OCI-LY1 (cell line): ENCODE data around the gene DTNB.

ENCODE experiments used
- H2AFZ ChIP-seq: fragments of 200-600 bp; sonication (generic), shearing (Covaris generic); 2 replicates; pipeline ENCODE4 v1.6.0; 2014; ENCODE audit warnings: antibody characterized with exemption, mild to moderate bottlenecking, low read length
- H3F3A ChIP-seq: fragments of 200-600 bp; sonication (generic), shearing (Covaris generic); 2 replicates; pipeline ENCODE4 v1.6.0; 2014; ENCODE audit warnings: mild to moderate bottlenecking, antibody characterized with exemption, low read length, moderate library complexity; ENCODE audit not compliant: insufficient read depth
- H3K27ac ChIP-seq: fragments of 200-600 bp; sonication (generic); 2 replicates; pipeline ENCODE4 v1.5.1; 2014; ENCODE audit warnings: low read length, mixed run types, mild to moderate bottlenecking, low read depth; ENCODE audit not compliant: poor library complexity, severe bottlenecking
- H3K27me3 ChIP-seq: fragments of 200-600 bp; sonication (generic); 2 replicates; pipeline ENCODE4 v1.6.0; 2014; ENCODE audit warnings: antibody characterized with exemption, mild to moderate bottlenecking, low read length, moderate library complexity; ENCODE audit not compliant: insufficient read depth
- H3K36me3 ChIP-seq: fragments of 200-600 bp; sonication (generic); 2 replicates; pipeline ENCODE4 v1.6.1; 2014; ENCODE audit warnings: mild to moderate bottlenecking, antibody characterized with exemption, low read length, moderate library complexity, mixed read lengths; ENCODE audit not compliant: insufficient read depth
- H3K4me1 ChIP-seq: fragments of 200-600 bp; sonication (generic); 2 replicates; pipeline ENCODE4 v1.5.1; 2014; ENCODE audit warnings: mild to moderate bottlenecking, low read length, moderate library complexity; ENCODE audit not compliant: insufficient read depth, severe bottlenecking
- H3K4me2 ChIP-seq: fragments of 200-600 bp; sonication (generic), shearing (Covaris generic); 2 replicates; pipeline ENCODE4 v1.6.1; 2014; ENCODE audit warnings: low read length
- H3K4me3 ChIP-seq: fragments of 200-600 bp; sonication (generic); 2 replicates; pipeline ENCODE4 v1.5.1; 2014; ENCODE audit warnings: low read length, low read depth, mild to moderate bottlenecking, mixed read lengths; ENCODE audit not compliant: poor library complexity, severe bottlenecking
- H3K79me2 ChIP-seq: fragments of 200-600 bp; shearing (Covaris generic); 2 replicates; pipeline ENCODE4 v1.6.1; 2016; ENCODE audit warnings: mixed run types, low read length, mixed read lengths; ENCODE audit not compliant: insufficient read depth
- H3K9ac ChIP-seq: fragments of 200-600 bp; sonication (generic), shearing (Covaris generic); 2 replicates; pipeline ENCODE4 v1.6.1; 2014; ENCODE audit warnings: mild to moderate bottlenecking, low read length, mixed read lengths
- H3K9me2 ChIP-seq: fragments of 200-600 bp; sonication (generic), shearing (Covaris generic); 2 replicates; pipeline ENCODE4 v1.6.1; 2014; ENCODE audit warnings: low read depth, mild to moderate bottlenecking, low read length, mixed read lengths
- H3K9me3 ChIP-seq: fragments of 200-600 bp; shearing (Covaris generic); 2 replicates; pipeline ENCODE4 v1.6.1; 2014; ENCODE audit warnings: low read length, mixed read lengths
- H4K20me1 ChIP-seq: fragments of 200-600 bp; sonication (generic), shearing (Covaris generic); 2 replicates; pipeline ENCODE4 v1.6.0; 2016; ENCODE audit warnings: mild to moderate bottlenecking, low read length; ENCODE audit not compliant: insufficient read depth
- EZH2 ChIP-seq: fragments of 200-600 bp; sonication (generic), shearing (Covaris generic); IDR thresholded peaks from 2 replicates; pipeline ENCODE4 v1.8.0; 2017; ENCODE audit warnings: borderline replicate concordance, mixed run types, mild to moderate bottlenecking, antibody characterized with exemption, low read length, moderate library complexity, mixed read lengths
- TF ChIP-seq, protein P1 (sequence below): fragments of 200-600 bp; sonication (generic), shearing (Covaris generic); IDR thresholded peaks from 2 replicates; pipeline ENCODE4 v1.5.1; 2017; ENCODE audit warnings: mild to moderate bottlenecking, antibody characterized with exemption, low read length, moderate library complexity, mixed read lengths

Gene DTNB

DNA sequence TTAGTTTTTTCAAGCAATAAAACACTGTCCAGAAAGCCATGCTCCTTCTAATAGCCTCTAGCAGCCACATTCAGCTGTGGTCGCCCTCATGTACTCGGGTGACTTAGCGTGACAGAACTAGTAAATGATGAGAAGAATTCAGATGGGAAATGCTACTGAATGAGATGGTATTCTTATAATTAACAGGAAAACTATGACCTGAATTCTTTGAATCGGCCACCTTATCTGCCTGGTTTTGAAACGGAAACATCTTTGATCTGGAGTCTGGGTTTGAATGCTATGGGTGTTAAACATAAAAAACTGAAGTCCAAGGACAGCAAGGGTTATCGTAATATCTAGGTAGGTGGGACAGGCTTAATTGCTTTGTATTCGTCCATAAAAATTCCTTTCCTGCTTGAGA lies 192.8 kb downstream of the DTNB start:
- Histone ChIP-seq H3K4me2 (no peak overlapping the region), H3K9ac (no peak overlapping the region), H3K36me3 (no peaks in the 10 kb centered on the region), H4K20me1 (no peaks in the 10 kb centered on the region), H3K9me2 (no peaks in the 10 kb centered on the region), H3K9me3 (peaks cover 3% of the 10 kb centered on the region; the same call in 1 of the 2 replicates), H3F3A (no peaks in the 10 kb centered on the region), H2AFZ (no peak overlapping the region), H3K4me3 (no peak overlapping the region), H3K79me2 (no peaks in the 10 kb centered on the region), H3K4me1 (peaks cover 44% of the 10 kb centered on the region), H3K27ac (no peak overlapping the region), H3K27me3 (no peaks in the 10 kb centered on the region)
- TF ChIP-seq EZH2, result no peak
- TF ChIP-seq, protein P1, sequence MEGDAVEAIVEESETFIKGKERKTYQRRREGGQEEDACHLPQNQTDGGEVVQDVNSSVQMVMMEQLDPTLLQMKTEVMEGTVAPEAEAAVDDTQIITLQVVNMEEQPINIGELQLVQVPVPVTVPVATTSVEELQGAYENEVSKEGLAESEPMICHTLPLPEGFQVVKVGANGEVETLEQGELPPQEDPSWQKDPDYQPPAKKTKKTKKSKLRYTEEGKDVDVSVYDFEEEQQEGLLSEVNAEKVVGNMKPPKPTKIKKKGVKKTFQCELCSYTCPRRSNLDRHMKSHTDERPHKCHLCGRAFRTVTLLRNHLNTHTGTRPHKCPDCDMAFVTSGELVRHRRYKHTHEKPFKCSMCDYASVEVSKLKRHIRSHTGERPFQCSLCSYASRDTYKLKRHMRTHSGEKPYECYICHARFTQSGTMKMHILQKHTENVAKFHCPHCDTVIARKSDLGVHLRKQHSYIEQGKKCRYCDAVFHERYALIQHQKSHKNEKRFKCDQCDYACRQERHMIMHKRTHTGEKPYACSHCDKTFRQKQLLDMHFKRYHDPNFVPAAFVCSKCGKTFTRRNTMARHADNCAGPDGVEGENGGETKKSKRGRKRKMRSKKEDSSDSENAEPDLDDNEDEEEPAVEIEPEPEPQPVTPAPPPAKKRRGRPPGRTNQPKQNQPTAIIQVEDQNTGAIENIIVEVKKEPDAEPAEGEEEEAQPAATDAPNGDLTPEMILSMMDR, result no peak

DNA sequence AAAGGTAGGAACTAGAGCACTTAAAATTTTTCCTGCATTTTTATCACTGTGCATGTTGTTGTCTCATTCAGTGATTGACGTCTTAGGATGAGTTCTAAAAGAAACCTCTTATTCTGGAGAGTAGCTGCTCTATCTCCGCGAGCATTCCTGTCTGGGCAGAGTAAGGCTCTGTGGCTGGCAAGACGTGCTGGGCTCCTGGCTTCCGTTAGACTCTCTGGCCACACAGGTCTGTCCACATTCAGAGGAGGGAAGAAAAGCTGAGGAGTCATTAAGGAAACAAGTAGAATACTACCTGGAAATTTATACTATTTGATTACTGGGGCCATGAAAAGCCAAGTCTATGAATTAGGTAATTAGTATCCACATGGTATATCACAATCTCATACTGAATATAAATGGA lies 193.6 kb downstream of the DTNB start:
- H2AFZ ChIP-seq, result no peak overlapping the region
- H3K9me3 ChIP-seq, result peaks cover 7% of the 10 kb centered on the region; the same call in 1 of the 2 replicates
- no peaks in the 10 kb centered on the region for H3K27me3 ChIP-seq
- no peaks in the 10 kb centered on the region for H3K79me2 ChIP-seq
- H3F3A ChIP-seq, result no peaks in the 10 kb centered on the region
- H3K36me3 ChIP-seq, result no peaks in the 10 kb centered on the region
- H3K4me2 ChIP-seq, result no peak overlapping the region
- no peaks in the 10 kb centered on the region for H3K9me2 ChIP-seq
- no peak overlapping the region for H3K9ac ChIP-seq
- no peak overlapping the region for H3K27ac ChIP-seq
- no peak overlapping the region for H3K4me3 ChIP-seq
- H4K20me1 ChIP-seq, result no peaks in the 10 kb centered on the region
- no peak for TF ChIP-seq EZH2
- TF ChIP-seq, protein P1, result no peak
- peaks cover 42% of the 10 kb centered on the region for H3K4me1 ChIP-seq

DNA sequence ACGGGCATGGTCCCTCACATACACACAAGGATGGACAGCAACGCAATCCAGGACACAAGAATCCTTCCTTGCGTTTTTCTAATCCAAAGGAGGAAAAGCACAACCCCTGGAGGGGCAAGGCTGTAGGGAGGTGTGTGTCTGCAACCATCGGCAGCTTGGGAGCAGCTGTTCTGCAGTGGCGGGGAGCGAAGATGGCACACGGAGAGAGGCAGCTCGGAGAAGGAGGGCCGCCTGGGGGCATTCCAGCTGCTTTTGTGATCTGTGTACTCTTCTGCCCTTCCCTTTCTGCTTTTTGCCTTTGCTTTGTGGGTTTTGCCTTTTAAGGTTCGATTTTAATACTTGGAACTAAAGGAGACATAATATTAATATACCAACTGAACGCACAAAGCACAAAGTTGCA lies 194.6 kb downstream of the DTNB start:
- Histone ChIP-seq H2AFZ (no peak overlapping the region), H3F3A (no peaks in the 10 kb centered on the region), H3K79me2 (no peaks in the 10 kb centered on the region), H3K9me3 (peaks cover 7% of the 10 kb centered on the region; the same call in 1 of the 2 replicates), H3K4me1 (peaks cover 39% of the 10 kb centered on the region), H3K9me2 (no peaks in the 10 kb centered on the region), H3K4me3 (no peak overlapping the region), H4K20me1 (no peaks in the 10 kb centered on the region), H3K9ac (no peak overlapping the region), H3K27ac (no peak overlapping the region), H3K36me3 (no peaks in the 10 kb centered on the region), H3K4me2 (no peak overlapping the region), H3K27me3 (no peaks in the 10 kb centered on the region)
- TF ChIP-seq, protein P1, result no peak
- no peak for TF ChIP-seq EZH2
